ENCODE results near the gene C11orf91.
"Not testable (repeated sequence)": the region's sequence is repeated elsewhere in the genome, so short reads cannot be mapped to it uniquely, and the experiment has no call there.

C11orf91 gene

DNA sequence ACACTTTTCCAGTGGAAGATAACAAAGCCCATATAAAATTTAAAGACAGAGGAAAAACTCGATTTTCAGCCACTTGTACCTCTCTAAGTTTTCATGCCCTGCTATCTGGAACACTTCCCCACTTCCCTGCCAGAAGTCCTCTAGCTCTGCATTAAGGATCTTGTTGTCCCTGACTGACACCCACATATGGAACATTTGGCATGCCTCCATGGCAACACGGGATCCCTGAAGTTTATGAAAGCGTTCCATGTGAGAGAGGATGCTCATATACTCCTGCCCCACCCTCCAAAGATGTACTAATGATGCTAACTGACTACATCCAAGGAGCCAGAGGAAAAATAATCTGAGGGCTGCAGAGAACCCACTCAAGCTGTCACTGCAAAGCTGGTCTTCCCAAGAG lies 8.8 kb upstream of the C11orf91 start:
- Mint-ChIP-seq H3K4me1 (peaks cover 4% of the 10 kb centered on the region), H3K9me3 (no peaks in the 10 kb centered on the region), H3K4me3 (no peak overlapping the region), H3K27me3 (no peaks in the 10 kb centered on the region), H3K27ac (no peak overlapping the region), H3K36me3 (ENCODE audit: low read depth) (peaks cover 8% of the 10 kb centered on the region)
- DNase-seq (no peak), ATAC-seq (no peak)

DNA sequence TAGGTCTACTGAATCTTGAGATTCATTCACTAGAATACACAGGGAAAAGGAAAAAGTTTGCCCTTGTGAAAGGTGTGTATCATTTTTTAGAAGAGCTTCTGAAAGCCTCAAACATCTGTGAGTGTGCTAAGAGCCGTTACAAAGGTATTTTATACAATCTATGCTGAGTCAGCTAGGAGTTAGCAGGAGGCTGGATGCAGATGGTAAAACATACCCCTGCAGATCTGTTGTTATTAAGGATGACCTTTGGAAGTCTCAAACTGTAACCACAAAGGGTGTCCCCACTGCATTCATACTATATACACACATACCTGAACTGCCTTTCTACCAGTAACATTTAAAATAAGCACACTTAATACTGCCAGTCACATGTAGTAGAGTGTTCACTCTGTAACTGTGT lies 8.4 kb upstream of the C11orf91 start:
- Mint-ChIP-seq H3K27me3 (no peaks in the 10 kb centered on the region), H3K9me3 (no peaks in the 10 kb centered on the region), H3K4me3 (no peak overlapping the region), H3K36me3 (ENCODE audit: low read depth) (peaks cover 8% of the 10 kb centered on the region), H3K4me1 (peaks cover 4% of the 10 kb centered on the region), H3K27ac (no peak overlapping the region)
- ATAC-seq (no peak), DNase-seq (no peak)

DNA sequence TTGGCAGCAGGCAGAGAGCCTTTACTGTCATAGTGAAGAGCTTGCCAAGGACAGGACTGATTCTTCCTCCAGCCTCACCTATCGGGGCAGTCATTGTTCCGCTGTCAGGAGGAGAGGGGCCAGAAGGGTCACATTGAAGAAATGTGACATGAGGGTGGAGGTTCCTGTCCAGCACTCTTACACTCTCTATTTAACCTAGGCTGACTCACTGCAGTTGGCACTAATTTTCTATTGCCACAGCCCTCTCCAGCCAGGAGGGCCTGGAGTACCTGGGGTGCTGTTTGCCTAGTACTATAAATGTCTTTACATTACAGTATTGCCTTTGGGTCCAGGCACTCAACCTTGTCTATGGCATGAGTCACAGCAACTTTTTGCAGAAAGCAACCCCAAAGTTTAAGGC lies 7.2 kb upstream of the C11orf91 start:
- ATAC-seq; H3K36me3 Mint-ChIP-seq (ENCODE audit: low read depth); H3K27me3 Mint-ChIP-seq; DNase-seq; H3K9me3 Mint-ChIP-seq; H3K4me1 Mint-ChIP-seq; H3K4me3 Mint-ChIP-seq; H3K27ac Mint-ChIP-seq: not testable (repeated sequence)

DNA sequence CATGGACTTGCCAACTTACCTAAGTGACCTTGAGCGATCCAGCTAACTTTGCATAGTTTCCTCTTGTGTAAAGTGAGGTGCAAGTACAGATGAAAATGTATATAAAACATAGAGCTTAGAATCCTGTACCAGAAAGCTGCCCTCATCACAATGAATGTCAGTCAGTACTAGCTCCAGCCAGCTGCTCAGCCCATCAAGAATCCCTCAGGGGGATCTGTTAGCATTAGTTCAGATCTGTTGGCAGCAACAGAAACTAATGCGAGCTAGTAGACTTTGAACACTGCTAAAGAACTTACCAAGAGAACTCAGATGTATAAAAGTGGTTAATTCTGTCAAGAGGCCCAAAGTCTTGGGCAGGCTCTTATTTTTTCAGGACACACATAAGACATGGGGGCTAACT lies 6.3 kb upstream of the C11orf91 start:
- no peaks in the 10 kb centered on the region for H3K9me3 Mint-ChIP-seq
- peaks cover 6% of the 10 kb centered on the region for H3K36me3 Mint-ChIP-seq (ENCODE audit: low read depth)
- H3K27ac Mint-ChIP-seq = no peak overlapping the region
- no peak overlapping the region for H3K4me3 Mint-ChIP-seq
- ATAC-seq (no peak), DNase-seq (no peak)
- peaks cover 4% of the 10 kb centered on the region for H3K4me1 Mint-ChIP-seq
- H3K27me3 Mint-ChIP-seq = no peaks in the 10 kb centered on the region

- no peaks in the 10 kb centered on the region for H3K27me3 Mint-ChIP-seq
Measured at GRCh38 chr11:33706546-33706945, 5.9 kb upstream of the C11orf91 start.

GRCh38 chr11:33704240-33705002 lies 3.8 kb upstream of the C11orf91 start:
- ATAC-seq = no peak
- Mint-ChIP-seq H3K4me3 (no peak overlapping the region), H3K27ac (no peak overlapping the region), H3K36me3 (ENCODE audit: low read depth) (peaks cover 5% of the 10 kb centered on the region), H3K4me1 (peaks cover 17% of the 10 kb centered on the region), H3K27me3 (peaks cover 6% of the 10 kb centered on the region), H3K9me3 (no peaks in the 10 kb centered on the region)
- DNase-seq = no peak

More at GRCh38 chr11:33706546-33706945, 5.9 kb upstream of the C11orf91 start:
- DNase-seq = no peak
- H3K4me1 Mint-ChIP-seq = peaks cover 6% of the 10 kb centered on the region
- no peak overlapping the region for H3K4me3 Mint-ChIP-seq
- no peak overlapping the region for H3K27ac Mint-ChIP-seq
- no peaks in the 10 kb centered on the region for H3K9me3 Mint-ChIP-seq
- ATAC-seq = no peak
- H3K36me3 Mint-ChIP-seq (ENCODE audit: low read depth) = peaks cover 6% of the 10 kb centered on the region

DNA sequence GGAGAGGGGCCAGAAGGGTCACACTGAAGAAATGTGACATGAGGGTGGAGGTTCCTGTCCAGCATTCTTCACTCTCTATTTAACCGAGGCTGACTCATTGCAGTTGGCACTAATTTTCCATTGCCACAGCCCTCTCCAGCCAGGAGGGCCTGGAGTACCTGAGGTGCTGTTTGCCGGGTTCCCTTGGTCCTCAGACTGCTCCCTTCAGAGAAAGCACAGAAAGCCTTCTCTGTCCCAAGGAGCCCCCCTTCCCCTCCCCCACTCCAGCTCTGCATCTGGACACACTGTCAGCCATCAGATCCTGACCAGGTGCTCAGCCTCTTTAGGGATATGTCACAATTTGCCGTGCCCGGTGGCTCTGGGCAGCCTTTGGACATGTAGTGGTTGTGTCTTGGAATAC lies 3.2 kb upstream of the C11orf91 start:
- no peak overlapping the region for H3K27ac Mint-ChIP-seq
- ATAC-seq (no peak), DNase-seq (no peak)
- peaks cover 17% of the 10 kb centered on the region for H3K4me1 Mint-ChIP-seq
- H3K9me3 Mint-ChIP-seq = no peaks in the 10 kb centered on the region
- peaks cover 1% of the 10 kb centered on the region for H3K36me3 Mint-ChIP-seq (ENCODE audit: low read depth)
- peaks cover 8% of the 10 kb centered on the region for H3K27me3 Mint-ChIP-seq
- no peak overlapping the region for H3K4me3 Mint-ChIP-seq

DNA sequence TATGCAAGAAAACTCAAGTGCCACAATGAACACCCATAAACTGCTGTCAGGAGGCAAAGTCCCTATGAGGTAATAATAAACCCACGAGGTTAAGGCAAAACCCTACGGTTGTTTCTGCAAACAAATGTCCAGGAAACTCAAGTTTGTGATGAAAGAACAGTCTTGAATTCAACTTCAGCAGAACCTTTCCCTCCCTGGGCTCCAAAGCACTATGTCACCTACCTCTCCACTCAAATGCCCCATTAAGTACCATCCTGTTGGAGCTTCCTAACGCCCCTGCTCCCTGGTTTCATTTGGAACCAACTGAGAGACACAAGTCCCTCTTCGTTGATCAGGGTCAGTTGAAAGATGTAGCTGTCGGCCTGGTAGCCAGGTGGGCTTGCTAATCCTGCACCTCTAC lies 2.6 kb upstream of the C11orf91 start:
- Mint-ChIP-seq H3K4me1 (peaks cover 17% of the 10 kb centered on the region), H3K36me3 (ENCODE audit: low read depth) (no peaks in the 10 kb centered on the region), H3K27ac (no peak overlapping the region), H3K4me3 (no peak overlapping the region), H3K9me3 (no peaks in the 10 kb centered on the region), H3K27me3 (peaks cover 8% of the 10 kb centered on the region)
- DNase-seq = no peak
- ATAC-seq = no peak

DNA sequence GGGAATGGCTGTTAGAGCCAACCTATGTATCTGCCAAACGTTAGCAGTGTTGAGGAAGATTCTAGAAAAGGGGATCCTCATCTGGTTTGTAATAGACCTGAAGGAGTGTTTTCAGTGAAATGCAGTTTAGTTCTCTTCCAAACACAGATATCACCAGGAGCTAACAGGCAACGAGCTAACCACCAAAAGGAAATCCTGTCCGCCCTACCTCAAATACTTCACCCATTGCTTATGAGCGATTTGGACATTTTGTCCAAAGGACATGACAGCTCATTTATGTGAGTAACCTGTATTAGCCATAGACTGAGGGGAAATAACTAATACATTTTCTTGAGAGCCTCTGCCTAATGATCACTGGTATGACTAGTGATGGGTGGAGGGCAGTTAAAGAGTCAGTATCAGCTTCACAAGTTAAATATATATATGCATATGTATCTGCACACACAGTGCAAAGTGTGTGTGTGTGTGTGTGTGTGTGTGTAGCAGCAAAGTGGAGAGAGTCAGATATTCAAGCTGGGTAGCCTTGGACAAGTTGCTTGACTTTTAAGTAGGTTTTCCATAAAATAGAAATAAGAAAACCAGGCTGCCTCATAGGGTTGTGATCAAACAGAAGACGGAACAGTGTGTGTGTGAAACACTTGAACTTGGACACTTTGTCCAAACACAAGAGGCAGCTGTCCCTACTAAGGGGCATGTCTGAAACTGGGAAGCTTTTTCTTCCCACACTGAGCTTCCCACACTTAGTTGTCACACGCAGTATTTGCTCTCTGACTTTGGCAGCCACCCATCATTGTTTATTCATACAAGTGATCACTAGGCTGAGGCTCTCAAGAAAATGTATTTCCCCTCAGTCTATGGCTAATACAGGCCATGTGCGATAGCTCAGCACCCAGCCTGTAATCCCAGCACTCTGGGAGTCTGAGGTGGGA lies 940 bp upstream of the C11orf91 start:
- DNase-seq (no peak), ATAC-seq (no peak)
- H3K9me3 Mint-ChIP-seq = no peaks in the 10 kb centered on the region
- peaks cover 15% of the 10 kb centered on the region for H3K27me3 Mint-ChIP-seq
- peak overlapping the region; percentile 80 for H3K4me3 Mint-ChIP-seq
- H3K36me3 Mint-ChIP-seq (ENCODE audit: low read depth) = no peaks in the 10 kb centered on the region
- peak overlapping the region; percentile 82 for H3K27ac Mint-ChIP-seq
- peaks cover 16% of the 10 kb centered on the region for H3K4me1 Mint-ChIP-seq

GRCh38 chr11:33700063-33700501 lies 544 bp downstream of the C11orf91 start:
- no peaks in the 10 kb centered on the region for H3K36me3 Mint-ChIP-seq (ENCODE audit: low read depth)
- ATAC-seq (no peak), DNase-seq (no peak)
- H3K27me3 Mint-ChIP-seq = peaks cover 22% of the 10 kb centered on the region
- no peaks in the 10 kb centered on the region for H3K9me3 Mint-ChIP-seq
- peak overlapping the region; percentile 57 for H3K4me3 Mint-ChIP-seq
- peak overlapping the region; percentile 29 for H3K27ac Mint-ChIP-seq
- peaks cover 13% of the 10 kb centered on the region for H3K4me1 Mint-ChIP-seq

DNA sequence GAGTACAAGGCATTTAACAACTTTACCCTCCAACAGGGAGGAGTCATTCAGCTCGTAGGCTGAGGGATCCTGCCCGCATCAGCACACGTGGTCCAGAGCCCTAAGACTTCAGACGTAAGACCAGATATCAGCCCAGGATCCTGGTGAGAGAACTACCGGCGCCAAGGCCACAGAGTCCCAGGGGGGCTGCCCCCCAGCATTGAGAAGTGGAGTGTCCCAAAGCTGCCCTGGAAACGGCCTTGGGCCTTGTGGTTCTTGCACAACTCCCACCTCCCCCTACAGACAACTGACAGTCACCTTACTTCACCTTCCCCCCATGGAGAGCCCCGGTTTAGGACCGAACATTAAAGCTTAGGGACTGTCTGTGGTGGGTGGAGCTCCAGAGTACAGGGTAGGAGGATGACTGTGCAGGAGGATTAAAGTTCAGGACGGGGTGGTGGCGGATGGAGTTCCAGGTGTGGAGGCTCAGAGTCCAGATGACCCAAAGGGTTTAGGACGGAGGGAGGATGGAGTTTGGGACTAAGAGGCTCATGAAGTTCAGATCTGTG lies 1.0 kb downstream of the C11orf91 start:
- H3K9me3 Mint-ChIP-seq = no peaks in the 10 kb centered on the region
- no peak for DNase-seq
- ATAC-seq = no peak
- H3K4me3 Mint-ChIP-seq = peak overlapping the region; percentile 57
- H3K36me3 Mint-ChIP-seq (ENCODE audit: low read depth) = no peaks in the 10 kb centered on the region
- H3K4me1 Mint-ChIP-seq = peaks cover 13% of the 10 kb centered on the region
- H3K27ac Mint-ChIP-seq = peak overlapping the region; percentile 29
- H3K27me3 Mint-ChIP-seq = peaks cover 22% of the 10 kb centered on the region

DNA sequence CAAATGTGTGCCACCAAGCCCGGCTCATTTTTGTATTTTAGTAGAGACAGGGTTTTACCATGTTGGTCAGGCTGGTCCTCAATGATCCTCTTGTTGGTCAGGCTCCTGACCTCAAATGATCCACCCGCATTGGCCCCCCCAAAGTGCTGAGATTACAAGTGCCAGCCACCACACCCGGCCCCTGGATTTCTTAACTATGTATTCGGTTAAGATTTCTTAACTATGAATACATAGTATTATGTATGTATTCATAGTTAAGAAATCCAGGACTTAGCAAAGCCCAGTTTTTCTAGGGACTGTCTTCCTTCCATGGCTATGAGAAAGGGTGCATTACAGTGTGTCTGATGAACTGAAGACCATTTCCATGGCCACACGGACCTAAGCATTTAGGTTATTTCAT lies 1.7 kb downstream of the C11orf91 start:
- no peaks in the 10 kb centered on the region for H3K9me3 Mint-ChIP-seq
- peaks cover 22% of the 10 kb centered on the region for H3K27me3 Mint-ChIP-seq
- DNase-seq (no peak), ATAC-seq (no peak)
- H3K4me3 Mint-ChIP-seq = no peak overlapping the region
- no peaks in the 10 kb centered on the region for H3K36me3 Mint-ChIP-seq (ENCODE audit: low read depth)
- no peak overlapping the region for H3K27ac Mint-ChIP-seq
- peaks cover 13% of the 10 kb centered on the region for H3K4me1 Mint-ChIP-seq

- peaks cover 22% of the 10 kb centered on the region for H3K27me3 Mint-ChIP-seq
- ATAC-seq = no peak
- no peak for DNase-seq
- H3K4me3 Mint-ChIP-seq = no peak overlapping the region
- H3K9me3 Mint-ChIP-seq = no peaks in the 10 kb centered on the region
- no peak overlapping the region for H3K27ac Mint-ChIP-seq
- H3K36me3 Mint-ChIP-seq (ENCODE audit: low read depth) = no peaks in the 10 kb centered on the region
- peaks cover 13% of the 10 kb centered on the region for H3K4me1 Mint-ChIP-seq
Measured at GRCh38 chr11:33697997-33698396, 2.6 kb downstream of the C11orf91 start.

DNA sequence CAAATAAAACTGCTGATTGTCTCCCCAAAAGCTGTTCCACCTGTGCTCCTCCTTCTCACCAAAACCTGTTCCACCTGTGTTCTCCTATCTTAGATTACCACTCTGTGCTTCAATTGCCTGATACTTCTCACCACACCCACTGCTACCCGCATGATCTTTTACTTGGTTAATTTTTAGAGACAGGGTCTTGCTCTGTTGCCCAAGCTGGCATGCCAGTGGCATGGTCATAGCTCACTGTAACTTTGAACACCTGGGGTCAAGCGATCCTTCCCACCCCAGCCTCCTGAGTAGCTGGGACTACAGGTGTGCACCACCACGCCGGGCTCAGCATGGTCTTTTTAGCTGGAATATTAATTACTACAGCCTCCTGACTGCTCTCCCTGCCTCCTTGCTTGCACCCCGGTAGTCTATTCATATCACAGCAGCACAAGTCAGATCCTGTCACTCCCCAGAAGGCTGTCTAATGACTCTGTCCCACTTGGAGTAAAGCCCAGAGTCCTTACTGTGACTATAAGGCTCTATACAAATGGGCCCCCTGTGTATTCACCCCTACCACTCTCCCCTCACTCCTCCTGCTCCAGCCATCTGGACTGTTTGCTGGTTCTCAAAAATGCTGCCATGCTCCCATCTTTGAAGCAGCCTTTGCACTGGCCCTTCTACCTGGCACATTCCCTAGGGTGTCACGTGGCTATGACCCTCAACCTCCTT lies 3.5 kb downstream of the C11orf91 start:
- DNase-seq = no peak
- H3K27ac Mint-ChIP-seq = no peak overlapping the region
- H3K4me1 Mint-ChIP-seq = peaks cover 13% of the 10 kb centered on the region
- ATAC-seq = no peak
- H3K9me3 Mint-ChIP-seq = no peaks in the 10 kb centered on the region
- no peak overlapping the region for H3K4me3 Mint-ChIP-seq
- H3K27me3 Mint-ChIP-seq = peaks cover 22% of the 10 kb centered on the region
- no peaks in the 10 kb centered on the region for H3K36me3 Mint-ChIP-seq (ENCODE audit: low read depth)
